Gastrocnemius medialis (tissue), 4 donors: ENCODE measurements around the gene NPM1.

Source experiments
- POLR2A ChIP-seq, 2 donors: fragments of 450-650 bp; IDR thresholded peaks; one replicate each; pipeline ENCODE4 v1.6.1; 2017; ENCODE audit warnings: antibody characterized with exemption in 2 of 2, mild to moderate bottlenecking in 2 of 2, moderate library complexity in 2 of 2
- TF ChIP-seq, protein P1 (sequence below), 5 experiments: fragments of 450-650 bp in 3 of 5; fragments of 200-600 bp in 2 of 5; sonication (generic) in 2 of 5; IDR thresholded peaks in 4 of 5; conservative IDR thresholded peaks in 1 of 5; 1 replicate in 4 of 5; 2 replicates in 1 of 5; pipeline ENCODE4 v1.5.1; 2016 to 2019; ENCODE audit warnings: antibody characterized with exemption in 5 of 5, mild to moderate bottlenecking in 3 of 5, moderate library complexity in 3 of 5

GRCh38 chr5:171355302-171355724, 32.3 kb upstream of the NPM1 start:
- TF ChIP-seq, protein P1, sequence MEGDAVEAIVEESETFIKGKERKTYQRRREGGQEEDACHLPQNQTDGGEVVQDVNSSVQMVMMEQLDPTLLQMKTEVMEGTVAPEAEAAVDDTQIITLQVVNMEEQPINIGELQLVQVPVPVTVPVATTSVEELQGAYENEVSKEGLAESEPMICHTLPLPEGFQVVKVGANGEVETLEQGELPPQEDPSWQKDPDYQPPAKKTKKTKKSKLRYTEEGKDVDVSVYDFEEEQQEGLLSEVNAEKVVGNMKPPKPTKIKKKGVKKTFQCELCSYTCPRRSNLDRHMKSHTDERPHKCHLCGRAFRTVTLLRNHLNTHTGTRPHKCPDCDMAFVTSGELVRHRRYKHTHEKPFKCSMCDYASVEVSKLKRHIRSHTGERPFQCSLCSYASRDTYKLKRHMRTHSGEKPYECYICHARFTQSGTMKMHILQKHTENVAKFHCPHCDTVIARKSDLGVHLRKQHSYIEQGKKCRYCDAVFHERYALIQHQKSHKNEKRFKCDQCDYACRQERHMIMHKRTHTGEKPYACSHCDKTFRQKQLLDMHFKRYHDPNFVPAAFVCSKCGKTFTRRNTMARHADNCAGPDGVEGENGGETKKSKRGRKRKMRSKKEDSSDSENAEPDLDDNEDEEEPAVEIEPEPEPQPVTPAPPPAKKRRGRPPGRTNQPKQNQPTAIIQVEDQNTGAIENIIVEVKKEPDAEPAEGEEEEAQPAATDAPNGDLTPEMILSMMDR (IDR thresholded peaks at IDR 0.05 in 4 of 5, conservative IDR thresholded peaks at IDR 0.05 in 1 of 5): no peak
- no peak for TF ChIP-seq POLR2A (IDR thresholded peaks at IDR 0.05)
